SU-DHL-6 (cell line): Measurements from ENCODE around the gene DHX58.

Experiments used
- H2AFZ ChIP-seq: fragments of 200-600 bp; sonication (generic); 2 replicates; pipeline ENCODE4 v1.6.1; 2014; ENCODE audit warnings: low read depth, mild to moderate bottlenecking, moderate library complexity, mixed read lengths, antibody characterized with exemption, low read length; ENCODE audit not compliant: severe bottlenecking
- H3F3A ChIP-seq: fragments of 200-600 bp; shearing (Covaris generic); 2 replicates; pipeline ENCODE4 v1.6.0; 2016; ENCODE audit warnings: antibody characterized with exemption, mild to moderate bottlenecking; ENCODE audit not compliant: insufficient read depth
- H3K27ac ChIP-seq: fragments of 200-600 bp; sonication (generic); 2 replicates; pipeline ENCODE4 v1.5.1; 2016; ENCODE audit warnings: low read depth, mild to moderate bottlenecking, low read length, moderate library complexity, mixed read lengths
- H3K27me3 ChIP-seq: fragments of 200-600 bp; sonication (generic), shearing (Covaris generic); 2 replicates; pipeline ENCODE4 v1.6.0; 2014; ENCODE audit warnings: mild to moderate bottlenecking, low read length
- H3K36me3 ChIP-seq: fragments of 200-600 bp; sonication (generic); 2 replicates; pipeline ENCODE4 v1.6.1; 2014; ENCODE audit warnings: mild to moderate bottlenecking, low read length, mixed read lengths
- H3K4me2 ChIP-seq: fragments of 300-600, 200-600 bp; shearing (Covaris generic), sonication (generic); 2 replicates; pipeline ENCODE4 v1.6.0; 2014; ENCODE audit warnings: low read length, low read depth, mild to moderate bottlenecking; ENCODE audit not compliant: poor library complexity, severe bottlenecking
- H3K4me3 ChIP-seq: fragments of 200-600 bp; sonication (generic); 2 replicates; pipeline ENCODE4 v1.5.1; 2014; ENCODE audit warnings: antibody characterized with exemption, low read length, mild to moderate bottlenecking, mixed read lengths; ENCODE audit not compliant: insufficient read depth, poor library complexity, severe bottlenecking
- H3K79me2 ChIP-seq: fragments of 200-600 bp; sonication (generic); 2 replicates; pipeline ENCODE4 v1.6.1; 2014; ENCODE audit warnings: mild to moderate bottlenecking, low read length, moderate library complexity; ENCODE audit not compliant: insufficient read depth
- H3K9ac ChIP-seq: fragments of 200-600 bp; sonication (generic); 2 replicates; pipeline ENCODE4 v1.7.0; 2014; ENCODE audit warnings: mild to moderate bottlenecking, low read length
- H3K9me2 ChIP-seq: fragments of 200-600 bp; sonication (generic); replicated peaks from 2 replicates; pipeline ENCODE4 v1.6.1; 2014; ENCODE audit warnings: low read length; ENCODE audit not compliant: insufficient read depth
- H3K9me3 ChIP-seq: fragments of 200-600 bp; sonication (generic); 2 replicates; pipeline ENCODE4 v1.6.1; 2014; ENCODE audit warnings: low read length, mixed read lengths; ENCODE audit not compliant: insufficient read depth
- H4K20me1 ChIP-seq: fragments of 200-600 bp; sonication (generic); 2 replicates; pipeline ENCODE4 v1.6.1; 2014; ENCODE audit warnings: low read depth, mild to moderate bottlenecking, antibody characterized with exemption, low read length, moderate library complexity, mixed read lengths
- EZH2phosphoT487 ChIP-seq: fragments of 200-600 bp; sonication (generic), shearing (Covaris generic); conservative IDR thresholded peaks from 2 replicates; pipeline ENCODE4 v1.6.1; 2018; ENCODE audit warnings: mild to moderate bottlenecking, antibody characterized with exemption, low read length, moderate library complexity, mixed read lengths
- TF ChIP-seq, protein P1 (sequence below): fragments of 200-600 bp; sonication (generic); IDR thresholded peaks from one replicate; pipeline ENCODE4 v1.5.1; 2017; ENCODE audit warnings: antibody characterized with exemption, mild to moderate bottlenecking, low read length, moderate library complexity; ENCODE audit not compliant: insufficient read depth, poor library complexity, severe bottlenecking

Gene DHX58

DNA sequence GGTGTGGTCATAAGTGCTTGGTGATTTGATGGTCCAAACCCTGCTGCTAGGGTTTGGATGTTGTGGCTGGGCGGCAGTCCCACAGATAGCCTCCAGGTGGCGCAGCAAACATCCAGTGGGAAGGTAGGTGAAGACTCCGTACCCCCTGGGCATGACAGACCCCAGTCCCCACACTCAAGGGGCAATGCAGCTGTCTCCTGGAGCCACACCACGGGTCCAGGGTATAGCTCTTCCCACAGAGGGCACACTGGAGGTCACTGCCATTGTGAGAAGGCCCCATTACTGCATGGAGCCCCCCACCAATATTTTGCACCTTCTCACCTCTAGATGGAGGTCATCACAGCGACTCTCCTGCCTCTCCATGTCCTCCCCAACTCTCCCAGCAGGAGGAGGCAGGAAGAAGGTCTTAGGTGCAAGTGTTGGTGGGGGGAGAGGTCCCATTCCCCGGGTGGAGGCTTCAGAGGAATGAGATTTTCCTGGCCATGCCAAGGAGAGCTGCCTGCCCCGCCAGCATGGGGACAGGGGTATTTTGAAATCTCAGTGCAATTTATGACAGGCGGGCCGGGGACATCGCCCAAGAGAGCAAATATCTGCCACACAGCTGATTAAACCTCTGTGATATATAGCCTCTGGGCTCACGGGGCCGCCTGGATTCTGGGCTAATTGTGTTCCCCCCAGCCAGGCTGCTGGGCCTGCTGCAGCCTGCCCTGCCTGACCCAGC lies 45.0 kb downstream of the DHX58 start:
- TF ChIP-seq EZH2phosphoT487: no peak
- TF ChIP-seq, protein P1, sequence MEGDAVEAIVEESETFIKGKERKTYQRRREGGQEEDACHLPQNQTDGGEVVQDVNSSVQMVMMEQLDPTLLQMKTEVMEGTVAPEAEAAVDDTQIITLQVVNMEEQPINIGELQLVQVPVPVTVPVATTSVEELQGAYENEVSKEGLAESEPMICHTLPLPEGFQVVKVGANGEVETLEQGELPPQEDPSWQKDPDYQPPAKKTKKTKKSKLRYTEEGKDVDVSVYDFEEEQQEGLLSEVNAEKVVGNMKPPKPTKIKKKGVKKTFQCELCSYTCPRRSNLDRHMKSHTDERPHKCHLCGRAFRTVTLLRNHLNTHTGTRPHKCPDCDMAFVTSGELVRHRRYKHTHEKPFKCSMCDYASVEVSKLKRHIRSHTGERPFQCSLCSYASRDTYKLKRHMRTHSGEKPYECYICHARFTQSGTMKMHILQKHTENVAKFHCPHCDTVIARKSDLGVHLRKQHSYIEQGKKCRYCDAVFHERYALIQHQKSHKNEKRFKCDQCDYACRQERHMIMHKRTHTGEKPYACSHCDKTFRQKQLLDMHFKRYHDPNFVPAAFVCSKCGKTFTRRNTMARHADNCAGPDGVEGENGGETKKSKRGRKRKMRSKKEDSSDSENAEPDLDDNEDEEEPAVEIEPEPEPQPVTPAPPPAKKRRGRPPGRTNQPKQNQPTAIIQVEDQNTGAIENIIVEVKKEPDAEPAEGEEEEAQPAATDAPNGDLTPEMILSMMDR: peak; percentile 96
- H3K27me3 ChIP-seq: no peaks in the 10 kb centered on the region

DNA sequence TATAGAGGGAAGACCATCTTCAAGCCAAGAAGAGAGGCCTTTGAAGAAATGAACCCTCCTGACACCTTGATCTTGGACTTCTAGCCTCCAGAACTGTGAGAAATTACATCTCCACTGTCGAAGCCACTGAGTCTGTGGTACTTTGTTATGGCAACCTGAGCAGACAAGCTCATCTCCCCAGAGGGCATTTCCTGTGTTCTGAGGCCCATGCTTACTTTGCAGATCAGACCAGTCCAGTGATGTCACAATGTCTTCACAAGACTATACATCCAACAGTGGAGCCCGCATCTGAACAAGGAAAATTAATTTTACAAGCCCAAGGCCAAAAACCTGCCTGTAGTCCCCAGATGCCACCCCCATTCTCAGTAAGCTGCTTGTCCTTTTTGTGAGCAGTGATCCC lies 47.3 kb downstream of the DHX58 start:
- Histone ChIP-seq H3K9me3 (no peaks in the 10 kb centered on the region), H4K20me1 (no peaks in the 10 kb centered on the region), H3K9ac (no peak overlapping the region), H3K4me2 (no peak overlapping the region), H3K79me2 (no peaks in the 10 kb centered on the region), H3K27me3 (no peaks in the 10 kb centered on the region), H3K36me3 (no peaks in the 10 kb centered on the region), H3K9me2 (no peaks in the 10 kb centered on the region), H2AFZ (no peak overlapping the region), H3K4me3 (no peak overlapping the region), H3F3A (no peaks in the 10 kb centered on the region), H3K27ac (no peak overlapping the region)
- TF ChIP-seq, protein P1: no peak
- no peak for TF ChIP-seq EZH2phosphoT487

More for the DNA sequence above, 45.0 kb downstream of the DHX58 start:
- Histone ChIP-seq H3K9me3 (no peaks in the 10 kb centered on the region), H3F3A (no peaks in the 10 kb centered on the region), H3K4me2 (no peak overlapping the region), H3K9ac (no peak overlapping the region), H3K79me2 (no peaks in the 10 kb centered on the region), H4K20me1 (no peaks in the 10 kb centered on the region), H3K9me2 (no peaks in the 10 kb centered on the region), H2AFZ (no peak overlapping the region), H3K36me3 (no peaks in the 10 kb centered on the region), H3K4me3 (no peak overlapping the region), H3K27ac (no peak overlapping the region)

DNA sequence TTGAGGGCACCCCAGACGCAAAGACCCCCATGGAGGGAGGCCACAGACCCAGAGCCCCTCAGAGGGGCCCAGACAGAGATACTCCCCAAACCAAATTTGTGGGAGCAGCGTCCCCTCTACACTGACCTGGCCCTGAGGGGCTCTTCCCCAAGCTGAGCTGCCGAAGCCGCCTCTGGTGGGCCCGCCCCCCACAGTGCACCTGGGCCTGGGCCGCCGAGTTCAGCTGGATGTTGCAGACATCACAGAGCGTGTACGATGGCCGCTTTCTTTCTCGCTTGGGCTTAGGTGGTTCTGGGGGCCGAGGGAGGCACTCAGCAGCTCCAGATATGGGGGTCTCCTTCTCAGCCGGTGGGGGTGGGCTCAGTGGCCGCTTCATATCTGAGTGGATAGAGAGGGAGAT lies 49.8 kb downstream of the DHX58 start:
- Histone ChIP-seq H3K79me2 (no peaks in the 10 kb centered on the region), H4K20me1 (no peaks in the 10 kb centered on the region), H3K4me3 (no peak overlapping the region), H3K9me3 (no peaks in the 10 kb centered on the region), H3K36me3 (no peaks in the 10 kb centered on the region), H3K27ac (no peak overlapping the region), H3F3A (no peaks in the 10 kb centered on the region), H3K9ac (no peak overlapping the region), H3K4me2 (no peak overlapping the region), H3K27me3 (no peaks in the 10 kb centered on the region), H3K9me2 (no peaks in the 10 kb centered on the region), H2AFZ (no peak overlapping the region)
- TF ChIP-seq, protein P1: no peak
- TF ChIP-seq EZH2phosphoT487: no peak
